ENCODE measurements around the gene FAM241A.
"Not testable (repeated sequence)": the region's sequence is repeated elsewhere in the genome, so short reads cannot be mapped to it uniquely, and the experiment has no call there.

FAM241A gene

DNA sequence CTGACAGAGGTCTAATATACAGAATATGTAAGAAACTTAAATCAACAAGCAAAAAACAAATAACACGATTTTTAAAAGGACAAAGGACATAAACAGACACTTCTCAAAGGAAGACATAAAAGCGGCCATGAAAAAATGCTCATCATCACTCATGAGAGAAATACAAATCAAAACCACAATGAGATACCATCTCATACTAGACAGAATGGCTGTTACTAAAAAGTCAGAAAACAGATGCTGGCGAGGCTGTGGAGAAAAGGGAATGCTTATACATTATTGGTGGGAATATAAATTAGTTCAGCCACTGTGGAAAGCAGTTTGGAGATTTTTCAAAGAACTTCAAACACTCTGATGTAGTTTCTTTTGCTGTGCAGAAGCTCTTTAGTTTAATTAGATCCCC is 33.5 kb downstream of the FAM241A start:
- not testable (repeated sequence) for H3K79me2 ChIP-seq (ENCODE audit: control insufficient read depth, insufficient read depth, low read length); H3K56ac ChIP-seq (ENCODE audit: low read length); H2AK5ac ChIP-seq (ENCODE audit: low read length); DNase-seq; H2BK15ac ChIP-seq (replicated peaks; ENCODE audit: low read depth); H3K27ac ChIP-seq (ENCODE audit: low read depth, low read length); H2BK120ac ChIP-seq (ENCODE audit: low read depth, low read length); H4K5ac ChIP-seq (ENCODE audit: low read length); H4K8ac ChIP-seq (ENCODE audit: low read depth, low read length); H3K4ac ChIP-seq (ENCODE audit: low read depth, low read length); H3K36me3 ChIP-seq (ENCODE audit: control insufficient read depth, insufficient read depth, low read length); H2BK5ac ChIP-seq (ENCODE audit: low read length); H3K4me3 ChIP-seq (ENCODE audit: low read length); H3K18ac ChIP-seq (ENCODE audit: low read length); H3K9ac ChIP-seq (ENCODE audit: low read length); H3K23ac ChIP-seq (ENCODE audit: low read length); H3K79me1 ChIP-seq (ENCODE audit: low read length); H3K4me1 ChIP-seq (ENCODE audit: control insufficient read depth, low read depth, low read length); H3K4me2 ChIP-seq (ENCODE audit: low read length); H3K27me3 ChIP-seq (ENCODE audit: insufficient read depth, low read length, poor library complexity)
- no CpG with 5 or more reads among the region's 3 CpGs for WGBS (ENCODE audit: extremely low coverage, insufficient coverage, low lambda C conversion rate)

- no peak for DNase-seq
- H2BK5ac ChIP-seq (ENCODE audit: low read length) = no peak overlapping the region
- no peaks in the 10 kb centered on the region for H3K27me3 ChIP-seq (ENCODE audit: insufficient read depth, low read length, poor library complexity)
- no peak overlapping the region for H3K9ac ChIP-seq (ENCODE audit: low read length)
- H3K4me3 ChIP-seq (ENCODE audit: low read length) = no peak overlapping the region
- no peaks in the 10 kb centered on the region for H3K79me1 ChIP-seq (ENCODE audit: low read length)
- no peaks in the 10 kb centered on the region for H3K79me2 ChIP-seq (ENCODE audit: control insufficient read depth, insufficient read depth, low read length)
- no peaks in the 10 kb centered on the region for H3K36me3 ChIP-seq (ENCODE audit: control insufficient read depth, insufficient read depth, low read length)
- no peak overlapping the region for H2BK15ac ChIP-seq (replicated peaks; ENCODE audit: low read depth)
- WGBS (ENCODE audit: extremely low coverage, insufficient coverage, low lambda C conversion rate) = no CpG with 5 or more reads among the region's 3 CpGs
- H3K4me1 ChIP-seq (ENCODE audit: control insufficient read depth, low read depth, low read length) = no peaks in the 10 kb centered on the region
- no peak overlapping the region for H3K27ac ChIP-seq (ENCODE audit: low read depth, low read length)
- H3K4me2 ChIP-seq (ENCODE audit: low read length) = no peak overlapping the region
- no peak overlapping the region for H3K18ac ChIP-seq (ENCODE audit: low read length)
- no peak overlapping the region for H4K8ac ChIP-seq (ENCODE audit: low read depth, low read length)
- H2AK5ac ChIP-seq (ENCODE audit: low read length) = no peak overlapping the region
- no peak overlapping the region for H2BK120ac ChIP-seq (ENCODE audit: low read depth, low read length)
- H3K56ac ChIP-seq (ENCODE audit: low read length) = no peak overlapping the region
- H3K23ac ChIP-seq (ENCODE audit: low read length) = no peak overlapping the region
- H4K5ac ChIP-seq (ENCODE audit: low read length) = no peak overlapping the region
- H3K4ac ChIP-seq (ENCODE audit: low read depth, low read length) = no peak overlapping the region
These were observed 36.2 kb downstream of the FAM241A start for GRCh38 chr4:112181358-112182000.

DNA sequence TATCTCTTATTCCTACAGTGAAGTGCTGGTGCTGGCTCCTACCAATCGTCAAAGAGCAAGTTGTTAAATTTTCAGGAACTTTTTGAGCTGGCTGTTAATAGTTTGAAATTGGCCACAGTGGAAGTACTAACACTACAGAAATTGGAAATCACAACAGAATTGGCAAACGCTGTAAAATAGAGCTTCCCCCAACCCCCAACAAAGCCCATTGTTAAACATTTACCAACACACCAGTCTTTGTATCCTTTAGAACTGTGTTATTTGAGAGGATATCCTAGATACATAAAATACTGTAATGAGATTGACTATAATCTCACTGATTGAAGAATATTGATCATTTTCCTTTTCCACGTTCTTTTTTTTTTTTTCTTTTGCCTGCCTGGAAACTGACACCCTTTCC is 37.4 kb downstream of the FAM241A start:
- Histone ChIP-seq H3K23ac (ENCODE audit: low read length) (no peak overlapping the region), H4K5ac (ENCODE audit: low read length) (no peak overlapping the region), H3K79me2 (ENCODE audit: control insufficient read depth, insufficient read depth, low read length) (no peaks in the 10 kb centered on the region), H3K9ac (ENCODE audit: low read length) (no peak overlapping the region), H2BK15ac (replicated peaks; ENCODE audit: low read depth) (no peak overlapping the region), H2BK5ac (ENCODE audit: low read length) (no peak overlapping the region), H3K27me3 (ENCODE audit: insufficient read depth, low read length, poor library complexity) (no peaks in the 10 kb centered on the region), H3K79me1 (ENCODE audit: low read length) (no peaks in the 10 kb centered on the region), H3K27ac (ENCODE audit: low read depth, low read length) (no peak overlapping the region), H3K4me2 (ENCODE audit: low read length) (no peak overlapping the region), H2BK120ac (ENCODE audit: low read depth, low read length) (no peak overlapping the region), H3K4ac (ENCODE audit: low read depth, low read length) (no peak overlapping the region), H2AK5ac (ENCODE audit: low read length) (no peak overlapping the region), H3K56ac (ENCODE audit: low read length) (no peak overlapping the region), H3K4me1 (ENCODE audit: control insufficient read depth, low read depth, low read length) (no peaks in the 10 kb centered on the region), H4K8ac (ENCODE audit: low read depth, low read length) (no peak overlapping the region), H3K18ac (ENCODE audit: low read length) (no peak overlapping the region), H3K36me3 (ENCODE audit: control insufficient read depth, insufficient read depth, low read length) (no peaks in the 10 kb centered on the region), H3K4me3 (ENCODE audit: low read length) (no peak overlapping the region)
- no CpG with 5 or more reads among the region's 3 CpGs for WGBS (ENCODE audit: extremely low coverage, insufficient coverage, low lambda C conversion rate)
- no peak for DNase-seq

- H2BK120ac ChIP-seq (ENCODE audit: low read depth, low read length) = no peak overlapping the region
- no peak overlapping the region for H3K18ac ChIP-seq (ENCODE audit: low read length)
- H2BK5ac ChIP-seq (ENCODE audit: low read length) = no peak overlapping the region
- H3K4me1 ChIP-seq (ENCODE audit: control insufficient read depth, low read depth, low read length) = no peaks in the 10 kb centered on the region
- no peaks in the 10 kb centered on the region for H3K79me1 ChIP-seq (ENCODE audit: low read length)
- no peaks in the 10 kb centered on the region for H3K36me3 ChIP-seq (ENCODE audit: control insufficient read depth, insufficient read depth, low read length)
- H3K4me2 ChIP-seq (ENCODE audit: low read length) = no peak overlapping the region
- no peaks in the 10 kb centered on the region for H3K27me3 ChIP-seq (ENCODE audit: insufficient read depth, low read length, poor library complexity)
- no peak overlapping the region for H2AK5ac ChIP-seq (ENCODE audit: low read length)
- H3K23ac ChIP-seq (ENCODE audit: low read length) = no peak overlapping the region
- no peaks in the 10 kb centered on the region for H3K79me2 ChIP-seq (ENCODE audit: control insufficient read depth, insufficient read depth, low read length)
- no peak overlapping the region for H2BK15ac ChIP-seq (replicated peaks; ENCODE audit: low read depth)
- no peak overlapping the region for H4K5ac ChIP-seq (ENCODE audit: low read length)
- H3K4ac ChIP-seq (ENCODE audit: low read depth, low read length) = no peak overlapping the region
- no peak overlapping the region for H3K27ac ChIP-seq (ENCODE audit: low read depth, low read length)
- no peak overlapping the region for H3K56ac ChIP-seq (ENCODE audit: low read length)
- H3K4me3 ChIP-seq (ENCODE audit: low read length) = no peak overlapping the region
- no peak for DNase-seq
- no peak overlapping the region for H3K9ac ChIP-seq (ENCODE audit: low read length)
- WGBS (ENCODE audit: extremely low coverage, insufficient coverage, low lambda C conversion rate) = no CpG with 5 or more reads among the region's 2 CpGs
- no peak overlapping the region for H4K8ac ChIP-seq (ENCODE audit: low read depth, low read length)
These were observed 38.0 kb downstream of the FAM241A start for GRCh38 chr4:112183252-112183651.

GRCh38 chr4:112184438-112184837 is 39.2 kb downstream of the FAM241A start:
- no peak for DNase-seq
- no peak overlapping the region for H3K4ac ChIP-seq (ENCODE audit: low read depth, low read length)
- no peaks in the 10 kb centered on the region for H3K4me1 ChIP-seq (ENCODE audit: control insufficient read depth, low read depth, low read length)
- no peak overlapping the region for H4K8ac ChIP-seq (ENCODE audit: low read depth, low read length)
- no peak overlapping the region for H3K23ac ChIP-seq (ENCODE audit: low read length)
- H2AK5ac ChIP-seq (ENCODE audit: low read length) = no peak overlapping the region
- H3K79me1 ChIP-seq (ENCODE audit: low read length) = no peaks in the 10 kb centered on the region
- no peaks in the 10 kb centered on the region for H3K79me2 ChIP-seq (ENCODE audit: control insufficient read depth, insufficient read depth, low read length)
- H3K18ac ChIP-seq (ENCODE audit: low read length) = no peak overlapping the region
- no CpG with 5 or more reads among the region's 1 CpG for WGBS (ENCODE audit: extremely low coverage, insufficient coverage, low lambda C conversion rate)
- H2BK5ac ChIP-seq (ENCODE audit: low read length) = no peak overlapping the region
- H3K27me3 ChIP-seq (ENCODE audit: insufficient read depth, low read length, poor library complexity) = no peaks in the 10 kb centered on the region
- H3K4me3 ChIP-seq (ENCODE audit: low read length) = no peak overlapping the region
- no peak overlapping the region for H3K4me2 ChIP-seq (ENCODE audit: low read length)
- no peak overlapping the region for H3K27ac ChIP-seq (ENCODE audit: low read depth, low read length)
- no peaks in the 10 kb centered on the region for H3K36me3 ChIP-seq (ENCODE audit: control insufficient read depth, insufficient read depth, low read length)
- no peak overlapping the region for H3K56ac ChIP-seq (ENCODE audit: low read length)
- no peak overlapping the region for H3K9ac ChIP-seq (ENCODE audit: low read length)
- no peak overlapping the region for H2BK120ac ChIP-seq (ENCODE audit: low read depth, low read length)
- H2BK15ac ChIP-seq (replicated peaks; ENCODE audit: low read depth) = no peak overlapping the region
- H4K5ac ChIP-seq (ENCODE audit: low read length) = no peak overlapping the region

- no peaks in the 10 kb centered on the region for H3K27me3 ChIP-seq (ENCODE audit: insufficient read depth, low read length, poor library complexity)
- H3K23ac ChIP-seq (ENCODE audit: low read length) = no peak overlapping the region
- H2BK15ac ChIP-seq (replicated peaks; ENCODE audit: low read depth) = no peak overlapping the region
- H3K4me3 ChIP-seq (ENCODE audit: low read length) = no peak overlapping the region
- no peak overlapping the region for H3K18ac ChIP-seq (ENCODE audit: low read length)
- no peaks in the 10 kb centered on the region for H3K79me2 ChIP-seq (ENCODE audit: control insufficient read depth, insufficient read depth, low read length)
- no peak overlapping the region for H3K4ac ChIP-seq (ENCODE audit: low read depth, low read length)
- H2AK5ac ChIP-seq (ENCODE audit: low read length) = no peak overlapping the region
- no peaks in the 10 kb centered on the region for H3K36me3 ChIP-seq (ENCODE audit: control insufficient read depth, insufficient read depth, low read length)
- no peak overlapping the region for H2BK120ac ChIP-seq (ENCODE audit: low read depth, low read length)
- H3K56ac ChIP-seq (ENCODE audit: low read length) = no peak overlapping the region
- no peaks in the 10 kb centered on the region for H3K4me1 ChIP-seq (ENCODE audit: control insufficient read depth, low read depth, low read length)
- H3K79me1 ChIP-seq (ENCODE audit: low read length) = no peaks in the 10 kb centered on the region
- H4K5ac ChIP-seq (ENCODE audit: low read length) = no peak overlapping the region
- H3K4me2 ChIP-seq (ENCODE audit: low read length) = no peak overlapping the region
- DNase-seq = no peak
- no peak overlapping the region for H3K9ac ChIP-seq (ENCODE audit: low read length)
- H3K27ac ChIP-seq (ENCODE audit: low read depth, low read length) = no peak overlapping the region
- no peak overlapping the region for H2BK5ac ChIP-seq (ENCODE audit: low read length)
- no peak overlapping the region for H4K8ac ChIP-seq (ENCODE audit: low read depth, low read length)
- WGBS (ENCODE audit: extremely low coverage, insufficient coverage, low lambda C conversion rate) = no CpG with 5 or more reads among the region's 2 CpGs
These were observed 40.1 kb downstream of the FAM241A start for GRCh38 chr4:112185334-112185733.
